Kidney capillary endothelial cell (primary cell): ENCODE data around the gene GABRA4.

Experiments
- DNase-seq: peaks from one replicate; pipeline ENCODE4 v3.0.0-alpha.2; 2018; ENCODE audit warnings: low spot score

GABRA4 gene

GRCh38 chr4:46993075-46994006 is at the start of gene GABRA4:
Gene GABRA4, minus strand, starts transcription at chr4:46993581. Its CDS starts 157 bp downstream, at chr4:46993424.
- no peak for DNase-seq

DNA sequence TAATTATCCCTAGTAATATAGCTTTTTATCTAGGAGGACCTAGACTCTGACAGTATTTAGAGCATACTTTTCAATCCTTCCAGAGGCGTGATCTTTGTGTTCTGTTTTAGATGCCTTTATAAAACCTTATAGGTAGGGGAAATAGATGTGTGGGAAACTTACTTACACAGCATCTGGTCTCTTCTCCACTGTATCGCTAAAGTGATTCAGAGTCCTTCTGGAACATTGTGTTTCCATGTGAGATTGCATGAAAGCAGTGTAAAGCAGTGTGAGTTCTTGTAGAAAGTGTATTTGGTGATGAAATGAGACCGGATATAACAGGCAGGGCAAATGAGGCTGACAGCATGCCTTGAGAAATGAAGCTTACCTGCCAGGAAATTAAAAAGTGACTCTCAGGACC is 47.4 kb upstream of the GABRA4 start:
- no peak for DNase-seq

DNA sequence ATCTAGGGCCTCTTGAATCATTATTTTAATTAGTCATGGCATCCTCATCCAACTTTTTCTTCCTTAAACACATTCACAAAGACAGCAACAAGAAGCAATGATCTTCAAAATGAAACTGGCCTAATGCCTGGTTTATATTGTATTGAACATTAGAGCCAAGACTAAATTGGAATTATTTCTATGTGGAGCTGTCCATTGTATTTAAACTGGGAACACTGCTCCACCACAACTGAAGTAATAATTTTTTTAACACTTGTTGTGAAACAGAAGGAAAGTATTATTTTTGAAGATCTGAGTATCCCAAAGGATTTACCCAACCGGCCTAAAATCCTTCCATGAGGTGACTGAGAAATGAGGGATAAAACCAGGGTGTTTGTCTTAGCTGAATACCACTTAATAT is 44.9 kb upstream of the GABRA4 start:
- no peak for DNase-seq

- peak; percentile 38 for DNase-seq
Observed at GRCh38 chr4:47032405-47033106, 39.2 kb upstream of the GABRA4 start.

DNA sequence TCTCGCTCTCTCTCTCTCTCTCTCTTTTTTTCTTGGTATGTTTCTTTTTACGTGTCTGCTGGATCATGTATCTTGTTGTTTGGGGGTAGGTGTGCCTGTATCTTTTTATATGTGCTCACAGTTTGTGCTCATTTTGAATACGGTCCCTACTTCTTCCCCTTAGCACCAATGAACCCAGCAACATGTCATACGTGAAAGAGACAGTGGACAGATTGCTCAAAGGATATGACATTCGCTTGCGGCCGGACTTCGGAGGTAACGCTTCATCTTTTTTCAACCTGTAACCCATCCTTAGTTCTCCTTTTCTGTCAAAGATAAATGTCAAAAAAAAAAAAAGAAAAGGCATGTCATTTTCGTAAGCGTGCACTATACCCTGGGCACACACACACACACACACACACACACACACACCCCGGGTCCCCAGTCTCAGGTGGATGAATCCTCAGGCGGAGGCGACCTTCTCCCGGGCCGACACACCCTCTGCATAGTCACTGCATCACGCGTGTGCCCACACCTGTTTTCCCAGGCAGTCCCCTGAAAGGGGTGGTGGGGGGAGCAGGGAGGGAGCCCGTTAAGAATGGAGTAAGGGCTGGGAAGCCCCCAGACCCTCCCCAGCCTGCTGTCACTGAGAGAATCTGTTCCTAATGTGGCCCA is 38.5 kb upstream of the GABRA4 start:
- DNase-seq: no peak

DNA sequence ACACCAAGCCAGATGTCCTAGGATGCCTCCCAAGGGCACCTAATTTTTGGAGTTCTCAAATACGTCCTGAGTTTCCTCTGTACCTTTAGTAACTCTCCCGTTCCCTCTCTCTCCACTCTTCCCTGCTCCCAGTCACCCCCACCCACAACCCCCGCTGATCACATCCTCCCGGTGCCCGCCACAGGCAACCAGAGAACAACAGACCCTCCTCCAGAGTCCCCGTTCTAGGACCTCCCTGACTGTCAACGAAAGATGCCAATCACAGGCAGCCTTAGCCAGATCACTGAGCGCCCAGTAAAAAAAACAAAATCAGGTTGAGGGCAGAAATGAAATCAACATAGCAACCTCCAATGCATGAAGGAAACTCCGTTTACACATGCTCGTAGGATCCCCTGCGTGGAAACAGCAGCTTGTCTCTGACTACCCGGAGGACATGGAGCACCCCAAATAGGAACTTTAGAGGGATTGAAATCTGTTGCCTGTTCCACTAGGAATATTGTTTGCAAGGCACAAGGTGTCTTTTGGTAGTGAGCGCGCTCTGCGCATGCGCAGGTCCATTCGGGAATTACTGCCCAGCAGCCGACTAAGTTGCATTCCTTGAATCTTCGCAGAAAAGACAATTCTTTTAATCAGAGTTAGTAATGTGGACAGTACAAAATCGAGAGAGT is 37.8 kb upstream of the GABRA4 start, which contains the start of gene GABRB1:
GABRB1 (plus strand) TSS at position 557 of the 668 bp plus-strand sequence.
- DNase-seq: peak; percentile 47

- DNase-seq: peak; percentile 17
Observed at GRCh38 chr4:47017494-47017893, 24.1 kb upstream of the GABRA4 start.

DNA sequence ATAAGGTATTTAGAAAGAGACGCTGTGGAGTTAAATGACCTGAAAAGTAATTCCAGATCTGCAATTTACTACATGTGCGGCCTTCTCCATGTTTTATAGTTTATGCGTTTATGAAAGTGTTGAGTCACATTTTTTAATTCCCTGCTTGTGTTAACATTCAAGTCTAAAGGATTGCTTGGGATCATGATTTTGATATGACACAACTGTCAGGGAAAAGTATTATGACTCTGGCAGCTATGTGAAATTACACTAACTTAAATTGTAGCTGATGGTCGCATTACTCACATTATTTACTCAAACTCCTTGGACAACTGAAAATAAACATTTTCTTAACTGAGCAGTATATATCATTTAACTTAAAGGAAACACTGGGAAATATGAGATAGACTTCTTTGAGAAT is 23.7 kb upstream of the GABRA4 start:
- DNase-seq: no peak

GRCh38 chr4:47013373-47013772 is 20.0 kb upstream of the GABRA4 start:
- DNase-seq: no peak

DNA sequence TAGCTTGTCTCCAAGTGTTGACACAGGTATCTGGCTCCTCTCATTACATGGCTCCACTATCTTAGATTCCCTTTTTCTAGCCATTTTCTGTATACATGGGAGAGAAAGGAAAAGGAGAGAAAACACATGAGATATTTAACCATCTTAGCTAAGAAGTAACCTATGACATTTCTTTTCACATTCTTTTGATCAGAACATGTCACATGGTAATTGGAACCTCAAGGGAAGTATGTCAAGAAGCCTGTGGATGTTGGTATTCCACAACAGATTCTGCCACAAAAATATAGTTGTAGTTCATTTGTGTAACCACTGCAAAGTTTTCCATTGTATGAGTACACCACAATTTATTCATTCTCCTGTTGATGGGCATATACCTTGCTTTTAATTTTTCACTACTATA is 19.3 kb upstream of the GABRA4 start:
- DNase-seq: no peak

DNA sequence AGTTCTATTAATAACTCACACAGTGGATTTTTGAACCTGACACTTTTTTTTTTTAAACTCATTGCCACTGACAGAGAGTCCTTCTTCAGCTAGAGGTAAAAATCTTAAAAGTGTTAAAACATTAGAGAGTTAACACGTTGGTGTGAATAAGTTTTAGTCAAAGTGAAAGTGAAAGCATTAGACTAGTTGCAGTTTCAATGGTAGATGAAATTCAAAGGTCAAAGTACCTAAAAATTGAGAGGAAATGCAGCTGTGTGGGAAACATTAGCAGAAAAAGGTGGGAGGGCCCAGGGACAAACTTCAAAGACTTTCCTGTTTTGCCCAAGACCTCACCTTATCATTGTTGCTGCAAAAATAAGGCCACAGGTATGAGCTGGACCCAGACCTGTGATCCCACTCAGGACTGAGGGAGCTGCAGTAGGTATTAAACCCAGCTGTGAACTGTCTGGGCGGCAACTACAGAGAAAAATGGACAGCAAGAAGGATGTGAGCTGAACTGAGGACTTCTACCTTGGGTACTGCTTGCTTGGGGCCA is 17.6 kb upstream of the GABRA4 start:
- no peak for DNase-seq

DNA sequence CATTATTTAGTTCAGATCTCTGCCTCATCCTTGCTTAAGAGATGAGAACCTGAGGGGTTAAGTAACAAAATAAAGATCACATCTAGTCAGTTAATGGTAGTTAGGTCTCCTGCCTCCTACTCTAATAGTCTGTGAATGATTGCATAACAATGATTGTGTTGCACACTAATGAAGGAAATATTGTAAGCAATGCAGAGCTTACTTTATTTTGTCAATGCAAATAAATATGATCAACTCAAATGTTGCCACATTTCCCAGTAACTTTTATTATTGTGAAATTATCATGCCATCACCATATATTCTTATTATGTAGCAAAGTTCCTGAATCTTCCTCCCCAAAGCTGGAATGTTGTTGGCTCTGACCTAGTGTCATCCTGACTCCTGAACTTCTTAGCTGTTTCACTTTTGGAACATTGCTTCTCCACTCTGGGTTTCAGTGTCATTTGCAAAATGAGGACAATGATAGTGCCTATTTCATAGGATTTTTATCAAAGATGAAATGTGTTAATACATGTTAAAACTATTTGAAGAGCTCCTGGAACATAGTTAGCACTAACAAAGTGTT is 17.0 kb upstream of the GABRA4 start:
- DNase-seq: no peak

- DNase-seq: no peak
Observed at GRCh38 chr4:47002580-47002979, 9.2 kb upstream of the GABRA4 start.

DNA sequence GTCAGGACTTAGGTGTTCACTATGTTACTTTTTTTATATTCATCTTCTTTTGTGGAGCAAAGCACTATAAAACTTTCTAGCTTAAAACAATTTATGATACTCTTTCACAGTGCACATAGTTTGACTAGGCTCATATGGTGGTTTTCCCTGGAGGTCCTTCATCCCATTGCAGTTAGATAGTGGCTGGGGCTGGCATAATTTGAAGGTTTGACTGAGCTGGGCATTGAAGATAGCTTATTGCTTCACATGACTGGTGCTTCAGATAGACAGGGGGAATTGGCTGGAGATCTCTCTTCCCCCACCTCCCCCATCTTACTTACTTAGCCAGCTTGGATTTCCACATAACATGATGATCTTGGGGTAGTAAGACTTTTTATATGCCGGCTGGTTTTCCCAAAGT is 7.0 kb upstream of the GABRA4 start:
- no peak for DNase-seq

- no peak for DNase-seq
Observed at GRCh38 chr4:46999566-46999965, 6.2 kb upstream of the GABRA4 start.

DNA sequence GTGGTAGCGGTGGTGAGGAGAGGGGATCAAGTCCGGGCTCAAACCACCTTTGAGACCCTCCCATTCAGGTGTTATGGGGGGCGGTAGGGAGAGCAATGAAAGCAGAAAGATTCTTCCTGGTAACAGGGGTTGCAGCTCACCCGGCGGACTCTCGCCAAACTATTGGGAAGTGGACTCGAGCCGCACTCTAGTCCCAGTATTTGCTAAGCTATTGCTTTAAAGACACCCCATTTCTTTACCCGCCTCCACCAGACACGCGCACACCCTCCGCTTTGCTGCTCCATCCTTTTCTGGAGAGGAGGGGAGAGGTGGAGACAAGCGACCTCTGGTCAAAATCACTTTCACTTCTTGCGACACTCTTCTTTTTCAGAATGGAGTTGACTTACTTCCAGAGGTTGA is 625 bp upstream of the GABRA4 start:
- no peak for DNase-seq

- DNase-seq: no peak
Observed at GRCh38 chr4:46992338-46992737, 1.0 kb downstream of the GABRA4 start.

DNA sequence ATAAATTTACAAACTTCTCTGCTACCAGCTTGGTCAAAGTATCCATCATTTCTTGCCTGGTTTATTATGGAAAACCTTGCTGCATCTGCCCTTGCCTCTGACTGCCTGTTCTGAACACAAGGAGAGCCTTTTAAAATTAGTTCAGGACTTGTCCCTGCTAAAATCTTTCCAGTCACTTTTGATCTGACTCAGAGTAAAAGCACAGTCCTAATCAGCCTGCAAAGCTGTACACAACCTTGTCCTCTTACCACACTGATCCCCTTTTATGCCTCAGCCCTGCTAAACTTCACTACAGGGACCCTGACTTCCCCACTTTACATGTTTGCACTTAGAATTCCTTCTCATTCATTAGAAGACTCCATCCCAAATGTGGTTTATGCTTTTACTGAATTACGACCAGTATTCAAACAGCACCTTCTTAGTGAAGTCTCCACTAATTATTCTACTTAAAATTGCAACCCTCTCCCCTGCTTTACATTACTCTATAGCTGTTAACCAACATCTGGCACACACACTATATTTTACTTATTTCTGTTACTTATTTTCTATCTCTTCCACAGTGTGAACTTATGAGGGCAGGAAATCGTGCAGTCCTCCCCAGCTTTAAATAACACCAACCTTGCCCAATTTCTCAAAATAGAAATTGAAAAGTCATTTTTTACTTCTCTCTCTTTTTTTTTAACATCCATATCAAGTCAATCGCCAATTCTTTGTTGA is 6.3 kb downstream of the GABRA4 start:
- no peak for DNase-seq

DNA sequence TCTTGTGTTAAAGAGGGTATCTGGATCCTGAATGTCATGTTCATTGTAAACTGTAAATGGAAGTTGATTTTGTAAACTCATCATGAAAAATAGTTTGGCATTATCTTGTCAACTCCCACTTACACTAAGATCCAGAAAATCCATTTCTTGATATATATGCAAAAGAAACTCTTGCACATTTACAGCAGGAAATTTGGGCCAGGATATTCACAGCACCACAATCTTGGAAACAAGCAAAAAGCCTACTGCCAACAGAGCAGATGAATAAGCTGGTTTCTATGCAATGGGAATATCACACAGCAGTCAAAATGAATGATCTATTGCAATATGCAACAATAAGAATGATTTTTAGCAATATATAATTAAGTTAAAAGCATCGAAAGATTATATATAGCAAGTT is 8.6 kb downstream of the GABRA4 start:
- no peak for DNase-seq

- no peak for DNase-seq
Observed at GRCh38 chr4:46980851-46981250, 12.5 kb downstream of the GABRA4 start.

DNA sequence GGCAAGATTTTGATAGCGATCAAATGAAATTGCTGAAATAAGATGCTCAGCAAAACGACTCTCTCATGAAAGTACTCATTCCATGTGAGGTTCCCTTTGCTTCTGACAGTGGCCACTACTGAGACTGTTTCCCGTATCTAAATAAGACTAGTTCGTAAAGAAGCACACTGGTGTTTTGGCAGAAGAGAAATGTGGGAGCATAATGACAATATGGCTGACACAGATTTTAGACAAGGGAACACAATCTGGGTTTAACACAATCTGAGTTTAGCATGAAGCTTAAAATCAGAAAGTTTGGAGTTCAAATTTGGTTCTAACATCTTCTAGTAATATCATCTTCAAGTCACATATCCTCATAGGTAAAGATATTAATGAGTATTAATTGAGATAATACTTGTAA is 13.7 kb downstream of the GABRA4 start:
- DNase-seq: no peak
